Hepatocyte (in vitro differentiated cells): Measurements from ENCODE around the gene CDKL4. TPM values are rescaled to one million over a fixed set of nuclear protein-coding genes. Genes with fewer than 3 reads are reported as not detected.
"Not testable (repeated sequence)": the region's sequence is repeated elsewhere in the genome, so short reads cannot be mapped to it uniquely, and the experiment has no call there.

Experiments used
- DNase-seq: peaks from one replicate; pipeline ENCODE4 v3.0.0-alpha.2; 2016; ENCODE audit warnings: low spot score
- H2AFZ ChIP-seq: fragments of 200-600 bp; sonication (generic); 2 replicates; pipeline ENCODE4 v1.6.0; 2016; ENCODE audit warnings: antibody characterized with exemption, mild to moderate bottlenecking
- H3K27ac ChIP-seq: fragments of 200-600 bp; sonication (generic); 2 replicates; pipeline ENCODE4 v1.5.1; 2016; ENCODE audit warnings: mild to moderate bottlenecking
- H3K27me3 ChIP-seq: fragments of 200-600 bp; sonication (generic); 2 replicates; pipeline ENCODE4 v1.6.1; 2016
- H3K36me3 ChIP-seq: fragments of 200-600 bp; sonication (generic); replicated peaks from 2 replicates; pipeline ENCODE4 v1.5.1; 2016; ENCODE audit warnings: low read depth; ENCODE audit not compliant: insufficient read depth
- H3K4me1 ChIP-seq: fragments of 200-600 bp; sonication (generic); 2 replicates; pipeline ENCODE4 v1.5.1; 2016; ENCODE audit warnings: mild to moderate bottlenecking, moderate library complexity; ENCODE audit not compliant: insufficient read depth
- H3K4me2 ChIP-seq: fragments of 200-600 bp; sonication (generic); 2 replicates; pipeline ENCODE4 v1.6.0; 2016
- H3K4me3 ChIP-seq: fragments of 200-600 bp; sonication (generic); 2 replicates; pipeline ENCODE4 v1.5.1; 2016; ENCODE audit warnings: mild to moderate bottlenecking
- H3K79me2 ChIP-seq: fragments of 200-600 bp; sonication (generic); 2 replicates; pipeline ENCODE4 v1.6.0; 2017; ENCODE audit warnings: mild to moderate bottlenecking
- H3K9me2 ChIP-seq: fragments of 200-600 bp; sonication (generic); replicated peaks from 2 replicates; pipeline ENCODE4 v1.6.0; 2017; ENCODE audit warnings: mild to moderate bottlenecking; ENCODE audit not compliant: insufficient read depth
- H3K9me3 ChIP-seq: fragments of 200-600 bp; sonication (generic); 2 replicates; pipeline ENCODE4 v1.5.1; 2016; ENCODE audit warnings: low read depth, mild to moderate bottlenecking
- H4K20me1 ChIP-seq: fragments of 200-600 bp; sonication (generic); 2 replicates; pipeline ENCODE4 v1.6.0; 2016; ENCODE audit warnings: mild to moderate bottlenecking; ENCODE audit not compliant: insufficient read depth, poor library complexity, severe bottlenecking
- CTCF ChIP-seq: fragments of 200-600 bp; sonication (generic); IDR thresholded peaks from 2 replicates; pipeline ENCODE4 v1.5.1; 2016; ENCODE audit warnings: antibody characterized with exemption, mild to moderate bottlenecking; ENCODE audit not compliant: poor library complexity
- EZH2 ChIP-seq: fragments of 200-600 bp; sonication (generic); IDR thresholded peaks from 2 replicates; pipeline ENCODE4 v1.6.1; 2016; ENCODE audit warnings: antibody characterized with exemption, mild to moderate bottlenecking, borderline replicate concordance
- EZH2phosphoT487 ChIP-seq: fragments of 200-600 bp; sonication (generic); IDR thresholded peaks from one replicate; pipeline ENCODE4 v1.6.1; 2018; ENCODE audit warnings: antibody characterized with exemption, mild to moderate bottlenecking, low read depth, moderate library complexity; ENCODE audit not compliant: unreplicated experiment, severe bottlenecking
- whole genome bisulfite sequencing: methylation state at CpG from one replicate; pipeline ENCODE4 v1.1.6; 2016; ENCODE audit warnings: low lambda C conversion rate; ENCODE audit errors: missing lambda C conversion rate; 5-methylcytosine and 5-hydroxymethylcytosine counted together
- polyA plus RNA-seq: library from polyadenylated mRNA; unstranded; fragments of >200 nt; fragmentation: Nextera tagmentation; extraction: Ambion mirVana; gene quantifications from 2 replicates; pipeline ENCODE4 v1.2.1, GENCODE V29; 2016
- total RNA-seq: library from RNA; depleted of rRNA; stranded (reverse); fragments of >200 nt; gene quantifications from 2 replicates; pipeline ENCODE4 v1.2.3, GENCODE V29; 2014

The CDKL4 gene
- total and polyA plus RNA-seq, 2 experiments from 2014 or later: 0.10 to 0.35 TPM

- Histone ChIP-seq H3K9me2 (no peaks in the 10 kb centered on the region), H4K20me1 (no peaks in the 10 kb centered on the region), H3K4me3 (no peak overlapping the region), H3K27ac (no peak overlapping the region), H3K9me3 (no peaks in the 10 kb centered on the region), H3K4me1 (no peaks in the 10 kb centered on the region), H3K36me3 (no peaks in the 10 kb centered on the region), H3K27me3 (no peaks in the 10 kb centered on the region), H3K4me2 (no peak overlapping the region), H3K79me2 (no peaks in the 10 kb centered on the region), H2AFZ (no peak overlapping the region)
- no peak for DNase-seq
- TF ChIP-seq EZH2 (no peak), EZH2phosphoT487 (no peak), CTCF (no peak)
Observed at GRCh38 chr2:39156107-39156506, 87.7 kb downstream of the CDKL4 start.

GRCh38 chr2:39155573-39155972 is 88.2 kb downstream of the CDKL4 start:
- not testable (repeated sequence) for H4K20me1 ChIP-seq, H3K27ac ChIP-seq, H3K36me3 ChIP-seq, DNase-seq, H2AFZ ChIP-seq, H3K9me2 ChIP-seq, H3K9me3 ChIP-seq, H3K79me2 ChIP-seq, H3K4me2 ChIP-seq, H3K4me3 ChIP-seq, H3K27me3 ChIP-seq, H3K4me1 ChIP-seq
- 96% methylated on average over 4 of the region's 4 CpGs for WGBS

- no peaks in the 10 kb centered on the region for H4K20me1 ChIP-seq
- no peak for DNase-seq
- no peaks in the 10 kb centered on the region for H3K79me2 ChIP-seq
- H3K27me3 ChIP-seq: no peaks in the 10 kb centered on the region
- H3K36me3 ChIP-seq: no peaks in the 10 kb centered on the region
- no peak overlapping the region for H2AFZ ChIP-seq
- TF ChIP-seq EZH2phosphoT487: no peak
- TF ChIP-seq EZH2: no peak
- TF ChIP-seq CTCF: no peak
- H3K27ac ChIP-seq: no peak overlapping the region
- no peak overlapping the region for H3K4me3 ChIP-seq
- H3K9me3 ChIP-seq: no peaks in the 10 kb centered on the region
- no peaks in the 10 kb centered on the region for H3K4me1 ChIP-seq
- 92% methylated on average over 3 of the region's 3 CpGs for WGBS
- no peak overlapping the region for H3K4me2 ChIP-seq
- H3K9me2 ChIP-seq: no peaks in the 10 kb centered on the region
Observed at GRCh38 chr2:39154944-39155343, 88.8 kb downstream of the CDKL4 start.

GRCh38 chr2:39153312-39153711 is 90.5 kb downstream of the CDKL4 start:
- H3K9me2 ChIP-seq: no peaks in the 10 kb centered on the region
- no peak overlapping the region for H3K4me2 ChIP-seq
- no peak overlapping the region for H2AFZ ChIP-seq
- no peaks in the 10 kb centered on the region for H3K9me3 ChIP-seq
- DNase-seq: no peak
- no peak overlapping the region for H3K4me3 ChIP-seq
- H3K4me1 ChIP-seq: no peaks in the 10 kb centered on the region
- TF ChIP-seq EZH2 (no peak), CTCF (no peak), EZH2phosphoT487 (no peak)
- no peaks in the 10 kb centered on the region for H3K27me3 ChIP-seq
- no peak overlapping the region for H3K27ac ChIP-seq
- no peaks in the 10 kb centered on the region for H3K36me3 ChIP-seq
- no peaks in the 10 kb centered on the region for H4K20me1 ChIP-seq
- H3K79me2 ChIP-seq: no peaks in the 10 kb centered on the region
- 100% methylated on average over 1 of the region's 1 CpG for WGBS
